Fibroblast of the aortic adventitia (primary cell): ENCODE measurements around the gene ACVR1. TPM values are rescaled to one million over a fixed set of nuclear protein-coding genes. Genes with fewer than 3 reads are reported as not detected.
A peak's percentile ranks its signal among the peaks of the same experiment; 100 is the strongest.

Experiments used
- DNase-seq: peaks from one replicate; pipeline ENCODE4 v3.0.0-alpha.2; 2010; ENCODE audit warnings: low read depth
- H3K4me3 ChIP-seq: 2 replicates; pipeline ENCODE4 v1.5.1; 2011; ENCODE audit warnings: low read depth, mild to moderate bottlenecking, control low read depth, low read length, moderate library complexity
- CTCF ChIP-seq: IDR thresholded peaks from 2 replicates; pipeline ENCODE4 v1.5.1; 2011; ENCODE audit warnings: mild to moderate bottlenecking, low read length, control low read depth, inconsistent platforms; ENCODE audit not compliant: insufficient read depth
- total RNA-seq: library from RNA; depleted of rRNA; stranded (reverse); fragments of >200 nt; gene quantifications from 2 replicates; pipeline ENCODE4 v1.2.3, GENCODE V29; 2012; ENCODE audit warnings: low replicate concordance

Gene ACVR1
- 16.2 and 32.9 TPM in 2 replicates for total RNA-seq

- peak within 1 kb of the TSS; percentile 87 for H3K4me3 ChIP-seq
- DNase-seq = peak; percentile 97
- peak; percentile 13 for TF ChIP-seq CTCF
Measured at GRCh38 chr2:157876066-157876785, at the start of gene ACVR1. Gene ACVR1 (minus strand): TSS chr2:157876330. CDS start chr2:157799493, 76,837 bp downstream.

GRCh38 chr2:157925071-157925470, 48.9 kb upstream of the ACVR1 start:
- no peak for DNase-seq
- TF ChIP-seq CTCF = no peak
- H3K4me3 ChIP-seq = no peak overlapping the region

GRCh38 chr2:157923598-157924217, 47.6 kb upstream of the ACVR1 start:
- TF ChIP-seq CTCF = no peak
- H3K4me3 ChIP-seq = no peak overlapping the region
- DNase-seq = no peak

GRCh38 chr2:157922815-157923214, 46.7 kb upstream of the ACVR1 start:
- DNase-seq = no peak
- no peak overlapping the region for H3K4me3 ChIP-seq
- no peak for TF ChIP-seq CTCF

- no peak overlapping the region for H3K4me3 ChIP-seq
- DNase-seq = no peak
- TF ChIP-seq CTCF = no peak
Measured at GRCh38 chr2:157922336-157922735, 46.2 kb upstream of the ACVR1 start.

GRCh38 chr2:157920736-157921135, 44.6 kb upstream of the ACVR1 start:
- no peak for TF ChIP-seq CTCF
- no peak for DNase-seq
- no peak overlapping the region for H3K4me3 ChIP-seq
